Upper lobe of left lung (tissue), 4 donors: ENCODE results near the gene CCDC82.

Experiments
- CTCF ChIP-seq, 6 experiments: fragments of 450-650 bp in 4 of 6; fragments of 200-600 bp in 2 of 6; sonication (generic) in 2 of 6; IDR thresholded peaks; one replicate each; pipeline ENCODE4 v1.5.1; 2016 to 2019; ENCODE audit warnings: antibody characterized with exemption in 6 of 6
- POLR2A ChIP-seq, 4 donors: fragments of 450-650 bp; IDR thresholded peaks; one replicate each; pipeline ENCODE4 v1.5.1; 2016 to 2017; ENCODE audit warnings: antibody characterized with exemption in 4 of 4, mild to moderate bottlenecking in 2 of 4
- POLR2AphosphoS5 ChIP-seq, 2 donors: sonication (generic); formaldehyde crosslinking; IDR thresholded peaks; one replicate each; pipeline ENCODE4 v1.5.1; 2017; ENCODE audit warnings: antibody characterized with exemption in 2 of 2

DNA sequence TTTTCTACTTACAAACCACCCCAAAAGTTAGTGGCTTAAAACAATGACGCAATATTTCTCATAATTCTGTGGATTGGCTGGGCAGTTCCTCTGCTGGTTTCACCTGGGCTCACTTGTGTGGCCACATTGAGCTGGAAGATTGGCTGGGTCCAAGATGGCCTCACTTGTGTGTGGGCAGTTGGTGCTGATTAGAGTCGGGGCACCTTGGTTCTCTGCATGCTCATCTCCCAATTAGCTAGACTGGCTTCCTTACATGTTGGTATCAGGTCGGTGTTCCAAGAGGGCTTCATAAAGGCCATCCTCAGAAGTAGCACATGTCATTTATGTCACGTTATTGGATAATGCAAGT is 59.2 kb downstream of the CCDC82 start:
- TF ChIP-seq CTCF (IDR thresholded peaks at IDR 0.05): no peak
- no peak for TF ChIP-seq POLR2A (IDR thresholded peaks at IDR 0.05)
- TF ChIP-seq POLR2AphosphoS5 (IDR thresholded peaks at IDR 0.05): no peak
